ENCODE data around the gene C20orf96.

DNA sequence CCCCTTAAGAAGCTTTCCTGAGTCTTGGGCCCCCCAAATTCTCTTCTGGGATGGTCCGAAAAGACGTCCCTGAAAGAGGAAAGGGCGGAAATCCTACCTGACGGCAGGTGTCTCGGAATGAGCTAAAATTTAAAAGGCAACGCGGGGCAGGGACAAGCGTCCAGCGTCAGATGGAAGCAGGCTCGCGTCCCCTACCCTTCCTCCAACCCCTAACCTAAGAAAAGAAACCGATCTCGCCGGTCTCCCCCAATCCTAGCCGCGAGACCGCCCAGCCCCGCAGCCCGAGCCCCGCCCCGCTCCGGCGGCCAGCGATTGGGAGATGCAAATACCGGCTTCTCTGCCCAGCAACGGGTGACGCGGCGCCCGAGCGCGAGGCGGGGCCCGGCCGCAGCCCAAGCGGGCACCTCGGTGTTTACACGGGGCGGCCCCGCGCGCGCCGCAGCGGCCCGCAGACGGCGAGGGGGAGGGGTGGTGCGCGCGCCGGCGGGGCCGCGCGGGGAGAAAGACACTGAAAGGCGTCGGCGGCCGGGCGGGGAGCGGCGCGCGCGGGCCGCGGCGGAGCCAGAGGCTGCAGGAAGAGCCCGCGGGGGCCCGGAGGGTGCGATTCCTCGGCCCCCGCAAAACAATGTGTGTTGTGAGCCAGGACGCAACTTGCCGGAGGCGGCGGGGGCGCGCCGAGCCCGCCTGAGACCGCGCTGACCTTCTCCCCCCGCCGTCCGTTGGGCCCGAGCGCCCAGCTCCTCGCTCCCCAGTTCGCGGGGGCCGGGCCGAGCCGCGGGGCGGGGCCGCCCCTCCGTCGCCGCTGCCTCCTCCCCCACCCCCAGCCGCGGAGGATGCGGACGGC, 34.7 kb upstream of the C20orf96 start, which contains the start of gene SOX12:
- TF ChIP-seq, protein P1, sequence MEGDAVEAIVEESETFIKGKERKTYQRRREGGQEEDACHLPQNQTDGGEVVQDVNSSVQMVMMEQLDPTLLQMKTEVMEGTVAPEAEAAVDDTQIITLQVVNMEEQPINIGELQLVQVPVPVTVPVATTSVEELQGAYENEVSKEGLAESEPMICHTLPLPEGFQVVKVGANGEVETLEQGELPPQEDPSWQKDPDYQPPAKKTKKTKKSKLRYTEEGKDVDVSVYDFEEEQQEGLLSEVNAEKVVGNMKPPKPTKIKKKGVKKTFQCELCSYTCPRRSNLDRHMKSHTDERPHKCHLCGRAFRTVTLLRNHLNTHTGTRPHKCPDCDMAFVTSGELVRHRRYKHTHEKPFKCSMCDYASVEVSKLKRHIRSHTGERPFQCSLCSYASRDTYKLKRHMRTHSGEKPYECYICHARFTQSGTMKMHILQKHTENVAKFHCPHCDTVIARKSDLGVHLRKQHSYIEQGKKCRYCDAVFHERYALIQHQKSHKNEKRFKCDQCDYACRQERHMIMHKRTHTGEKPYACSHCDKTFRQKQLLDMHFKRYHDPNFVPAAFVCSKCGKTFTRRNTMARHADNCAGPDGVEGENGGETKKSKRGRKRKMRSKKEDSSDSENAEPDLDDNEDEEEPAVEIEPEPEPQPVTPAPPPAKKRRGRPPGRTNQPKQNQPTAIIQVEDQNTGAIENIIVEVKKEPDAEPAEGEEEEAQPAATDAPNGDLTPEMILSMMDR (IDR thresholded peaks at IDR 0.05; ENCODE audit: low read depth, low read length), result no peak
- TF ChIP-seq, protein P2, sequence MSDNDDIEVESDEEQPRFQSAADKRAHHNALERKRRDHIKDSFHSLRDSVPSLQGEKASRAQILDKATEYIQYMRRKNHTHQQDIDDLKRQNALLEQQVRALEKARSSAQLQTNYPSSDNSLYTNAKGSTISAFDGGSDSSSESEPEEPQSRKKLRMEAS (IDR thresholded peaks at IDR 0.05; ENCODE audit: low read depth, low read length), result no peak; the same call in 1 of the 2 replicates
